SHP77 treated with DMSO at 0.1 percent for 48 hours (cell line): ENCODE data around the gene FOXD4L6.
"Not testable (repeated sequence)": the region's sequence is repeated elsewhere in the genome, so short reads cannot be mapped to it uniquely, and the experiment has no call there.

Experiments
- DNase-seq: peaks from one replicate; lab custom pipeline; 2025; lab: John Stamatoyannopoulos, UW

The FOXD4L6 gene

DNA sequence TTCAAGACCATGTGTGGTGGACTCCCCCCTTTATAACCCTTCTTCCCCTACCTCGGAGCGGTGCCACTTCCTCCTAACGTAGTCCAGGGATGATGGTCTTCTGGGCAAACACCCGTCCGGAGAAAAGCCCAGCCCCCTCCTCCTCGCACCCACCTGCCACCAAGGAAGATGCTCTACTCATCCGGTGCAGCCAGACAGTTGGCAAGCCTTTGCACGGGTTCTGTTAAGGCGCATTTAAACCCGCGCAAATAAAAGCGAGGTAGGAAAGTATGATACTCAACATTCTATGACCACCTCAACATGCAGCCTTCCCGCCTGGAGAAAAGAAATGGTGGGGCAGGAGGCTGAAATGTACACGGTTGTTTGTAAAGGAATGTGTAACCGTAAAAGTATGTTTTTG, at the start of gene FOXD4L6:
Gene FOXD4L6, minus strand, starts transcription at position 101 of the 400 bp plus-strand sequence. CDS start 298 bp downstream, outside the sequence.
- DNase-seq = not testable (repeated sequence)

DNA sequence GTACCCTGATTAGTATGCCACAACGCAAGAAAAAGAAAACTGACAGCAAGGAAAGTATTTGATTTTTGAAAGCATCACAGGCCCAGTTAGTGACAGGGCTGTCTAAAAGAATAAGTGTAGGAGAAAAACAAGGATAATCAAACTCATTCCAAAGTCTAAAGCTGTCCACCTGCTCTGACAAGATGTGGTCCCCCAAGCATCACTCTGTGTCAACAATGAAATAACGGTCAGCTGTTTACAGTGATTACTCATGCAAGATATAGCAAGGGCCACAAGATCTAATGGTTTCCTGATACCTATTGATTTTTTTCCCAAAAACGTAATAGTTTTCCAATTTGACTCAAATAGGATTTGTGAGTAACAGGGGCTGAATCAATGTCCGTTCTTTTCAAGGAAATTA, 46.5 kb upstream of the FOXD4L6 start:
- DNase-seq = not testable (repeated sequence)

DNA sequence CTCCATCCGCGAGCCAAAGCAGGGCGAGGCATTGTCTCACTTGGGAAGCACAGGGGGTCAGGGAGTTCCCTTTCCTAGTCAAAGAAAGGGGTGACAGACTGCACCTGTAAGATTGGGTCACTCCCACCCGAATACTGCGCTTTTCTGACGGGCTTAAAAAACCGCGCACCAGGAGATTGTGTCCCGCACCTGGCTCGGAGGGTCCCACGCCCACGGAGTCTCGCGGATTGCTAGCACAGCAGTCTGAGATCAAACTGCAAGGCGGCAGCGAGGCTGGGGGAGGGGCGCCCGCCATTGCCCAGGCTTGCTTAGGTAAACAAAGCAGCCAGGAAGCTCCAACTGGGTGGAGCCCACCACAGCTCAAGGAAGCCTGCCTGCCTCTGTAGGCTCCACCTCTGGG, 21.6 kb upstream of the FOXD4L6 start:
- not testable (repeated sequence) for DNase-seq

DNA sequence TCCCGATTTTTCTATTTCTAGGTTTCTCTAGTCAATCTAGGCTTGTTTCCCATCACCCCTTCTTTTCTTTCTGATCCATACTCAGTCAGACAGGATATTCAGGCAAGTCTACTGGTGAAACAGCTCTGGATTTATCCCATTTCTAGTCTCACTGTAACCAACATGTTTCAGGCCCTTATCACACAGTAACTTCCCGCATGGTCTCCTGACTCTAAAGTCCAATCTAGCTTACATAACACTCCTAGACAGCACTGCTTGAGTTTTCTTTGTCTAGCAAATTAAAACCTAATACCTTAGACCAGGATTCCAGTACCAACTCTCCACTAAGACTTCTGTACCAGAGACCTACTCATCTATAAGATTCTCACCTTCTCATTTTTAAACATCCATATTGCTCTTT, 13.4 kb upstream of the FOXD4L6 start:
- DNase-seq = not testable (repeated sequence)

DNA sequence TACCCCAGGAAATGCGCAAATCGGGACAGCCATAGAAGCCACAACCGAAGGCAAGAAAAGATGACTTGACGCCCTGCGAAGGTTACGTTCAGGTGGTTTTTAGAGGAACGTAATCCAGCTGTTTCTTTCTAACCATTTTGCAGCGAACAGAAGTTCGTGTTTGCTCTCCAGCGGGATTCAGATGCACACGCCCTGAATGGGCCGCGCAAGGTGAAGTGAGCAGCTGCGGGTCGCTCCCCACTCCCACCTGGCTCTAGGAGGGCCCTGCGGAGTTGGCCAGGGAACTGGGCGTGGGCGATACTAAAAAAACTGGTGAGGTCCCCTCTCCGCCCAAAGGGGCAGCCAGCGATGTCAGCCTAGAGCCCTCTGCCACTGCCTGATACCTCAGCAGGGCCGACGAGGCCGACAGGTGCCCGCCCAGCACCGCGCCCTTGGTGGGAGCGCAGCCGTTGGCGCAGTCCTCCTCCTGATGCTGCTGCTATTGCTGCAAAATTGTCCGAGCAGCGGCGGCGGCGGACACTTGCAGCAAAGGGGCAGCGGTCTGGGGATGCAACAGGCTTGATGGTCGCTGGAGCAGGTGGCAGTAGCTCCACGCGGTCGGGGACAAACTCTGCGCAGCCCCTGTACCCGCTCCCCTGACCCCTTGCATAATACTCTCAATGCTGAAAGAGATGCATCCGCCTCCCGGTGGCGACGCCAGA, 1.6 kb downstream of the FOXD4L6 start:
- not testable (repeated sequence) for DNase-seq

DNA sequence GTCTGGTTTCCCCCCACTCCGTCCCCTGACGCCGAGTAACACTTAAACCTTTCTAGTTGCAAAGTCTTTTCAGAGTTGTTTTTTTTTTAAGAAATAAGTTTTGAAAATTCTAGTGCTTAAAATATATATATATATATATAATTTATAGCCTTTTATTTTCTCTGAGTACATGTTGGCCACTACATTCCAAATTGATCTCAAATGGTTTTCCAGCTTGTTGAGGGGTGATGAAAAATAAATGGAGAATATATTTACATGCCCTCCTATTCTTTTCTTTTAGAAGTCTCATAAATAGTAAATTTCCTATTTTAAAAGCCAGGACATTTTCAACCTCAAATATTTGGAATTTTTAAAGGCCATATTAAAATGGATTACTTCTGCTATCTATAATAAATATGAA, 2.5 kb downstream of the FOXD4L6 start:
- DNase-seq = not testable (repeated sequence)

DNA sequence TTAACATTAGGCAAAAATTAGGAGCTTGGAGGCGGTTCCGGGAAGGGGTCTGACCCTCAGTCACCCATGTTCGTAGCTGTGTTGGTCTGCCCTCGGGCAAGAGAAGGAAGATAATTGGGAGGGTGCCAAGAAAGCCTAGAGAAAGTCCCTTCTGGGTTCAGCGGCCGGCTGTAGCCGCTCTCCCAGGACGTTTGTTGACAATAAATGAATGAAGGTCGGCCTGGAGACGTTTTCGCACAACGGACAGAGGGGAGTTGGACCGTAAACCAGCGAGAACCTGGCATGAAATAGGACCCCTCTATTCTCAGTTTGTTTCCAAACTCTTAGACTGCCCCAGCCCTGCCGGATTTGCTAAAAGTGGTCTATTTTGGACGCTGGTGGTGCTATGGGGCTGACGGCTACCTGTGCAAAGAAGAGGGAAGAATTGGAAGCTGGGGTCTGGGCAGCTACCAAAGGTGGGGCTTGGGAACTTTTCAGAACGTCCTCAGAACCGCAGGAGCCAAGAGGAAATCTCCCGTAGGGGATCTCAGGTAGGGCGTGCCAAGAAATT, 3.3 kb downstream of the FOXD4L6 start:
- DNase-seq = not testable (repeated sequence)

DNA sequence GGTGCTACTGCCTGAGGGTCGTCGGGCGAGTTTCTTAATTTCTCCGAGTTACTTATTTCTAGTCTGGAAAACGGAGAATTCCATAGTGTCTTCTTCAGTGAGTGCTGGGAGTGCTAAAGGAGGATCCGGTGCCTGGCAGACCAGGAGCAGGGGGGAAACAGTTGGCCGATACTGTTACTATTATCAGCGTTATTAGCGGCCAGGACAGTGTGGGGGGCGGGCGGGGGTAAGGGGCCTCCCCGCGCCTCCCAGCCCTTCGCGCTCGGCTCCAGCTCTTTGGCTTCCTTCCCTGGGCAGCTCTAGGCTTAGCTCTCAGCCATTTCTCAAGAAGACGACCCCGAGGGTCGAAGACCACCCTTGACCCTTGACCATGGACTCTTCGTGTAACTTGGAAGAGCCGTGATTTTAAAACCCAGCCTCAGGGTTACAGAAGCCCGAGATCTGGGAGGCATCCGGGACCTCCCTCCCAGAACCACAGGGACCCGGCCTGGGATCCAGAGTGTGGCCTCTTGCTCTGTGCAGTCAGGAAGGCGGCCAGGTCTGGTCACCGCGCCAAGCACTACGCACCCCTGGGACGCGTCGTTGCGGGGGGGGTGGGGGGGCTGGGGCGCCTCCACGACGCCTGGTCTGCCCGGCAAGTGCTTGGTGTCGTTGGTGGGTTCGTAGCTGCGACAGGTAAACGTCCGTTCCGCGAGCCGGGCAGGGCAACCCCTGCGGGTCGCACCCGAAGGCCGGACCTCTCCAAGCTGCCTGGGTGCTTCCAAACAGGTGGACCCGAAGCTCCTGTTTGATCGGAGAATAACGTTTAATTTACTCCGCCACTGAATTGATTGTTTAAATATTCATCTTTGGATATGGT, 4.0 kb downstream of the FOXD4L6 start:
- not testable (repeated sequence) for DNase-seq

DNA sequence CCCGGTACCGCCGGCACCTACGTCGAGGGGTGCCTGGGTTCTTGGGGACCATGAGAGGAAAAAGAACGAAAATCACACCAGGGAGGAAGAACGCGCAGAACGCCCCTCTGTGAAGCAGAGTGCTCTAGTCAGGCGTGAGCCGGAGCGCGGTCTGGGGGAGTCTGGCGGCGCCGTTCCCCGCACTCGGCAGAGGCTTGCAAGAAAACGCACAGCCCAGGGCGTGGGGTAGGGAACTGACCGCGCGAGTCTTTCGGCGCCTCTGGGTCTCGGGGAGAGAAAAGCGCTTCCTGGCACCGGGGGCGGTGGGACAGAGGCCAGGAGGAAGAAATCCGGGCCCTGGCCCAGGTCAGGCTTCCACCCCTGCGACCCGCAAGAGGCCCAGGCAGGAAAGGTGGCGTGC, 4.7 kb downstream of the FOXD4L6 start:
- not testable (repeated sequence) for DNase-seq

DNA sequence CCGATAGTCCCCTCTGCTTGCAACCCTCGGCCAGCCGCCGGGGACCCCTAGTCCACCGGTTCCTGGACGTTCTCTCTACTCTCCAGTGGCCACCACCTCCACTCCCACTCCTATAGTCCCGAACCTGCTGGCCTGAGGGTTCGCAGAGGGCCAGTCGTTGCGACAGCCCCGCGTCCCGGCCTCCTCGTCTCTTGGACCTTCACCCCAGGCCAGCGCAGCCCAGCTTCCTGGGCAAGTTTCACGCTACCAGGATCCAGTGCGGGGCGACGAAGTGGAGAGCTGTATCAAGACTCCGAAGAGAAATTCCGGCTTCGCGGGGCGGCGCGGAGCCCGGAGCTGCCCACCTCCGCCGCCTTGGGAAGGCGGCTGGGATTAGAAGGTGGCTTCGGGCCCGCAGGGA, 5.1 kb downstream of the FOXD4L6 start:
- DNase-seq = not testable (repeated sequence)

DNA sequence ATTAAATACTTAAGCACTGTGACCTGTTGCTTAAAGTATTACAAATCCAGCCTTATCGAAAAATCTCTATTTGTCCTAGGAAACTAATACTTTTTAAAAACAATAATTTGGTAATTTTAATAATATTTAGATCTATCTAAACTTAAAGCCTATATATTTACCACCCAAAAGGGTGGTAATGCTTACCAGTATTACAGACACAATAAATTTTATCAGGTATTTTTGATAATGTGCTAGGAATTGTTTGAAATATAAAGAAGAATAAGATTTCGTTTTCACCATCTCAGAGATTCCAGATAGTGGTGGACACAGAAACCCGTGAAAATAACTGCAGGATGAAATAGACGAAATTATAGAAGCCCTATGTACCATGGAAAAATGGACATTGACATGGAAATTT, 7.8 kb downstream of the FOXD4L6 start:
- DNase-seq = not testable (repeated sequence)

DNA sequence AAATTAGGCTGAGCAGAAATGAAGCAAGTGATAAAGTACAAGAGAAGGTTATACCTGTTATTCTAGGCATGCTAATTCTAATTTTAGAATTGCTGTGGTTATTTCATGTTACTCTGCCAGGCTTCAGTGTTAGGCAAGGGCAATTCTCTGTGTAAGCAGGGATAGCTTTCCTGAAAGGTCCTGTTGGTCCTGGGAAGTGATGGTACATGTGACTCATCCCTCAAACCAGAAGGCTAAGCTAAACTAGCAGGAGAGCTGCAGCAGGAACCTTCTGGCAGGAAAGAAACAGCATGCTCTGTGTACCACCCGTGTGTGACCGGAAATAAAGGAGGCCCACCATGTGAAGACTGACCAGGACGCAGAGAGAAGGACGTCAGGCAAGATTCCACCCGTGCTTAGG, 8.8 kb downstream of the FOXD4L6 start:
- DNase-seq = not testable (repeated sequence)

DNA sequence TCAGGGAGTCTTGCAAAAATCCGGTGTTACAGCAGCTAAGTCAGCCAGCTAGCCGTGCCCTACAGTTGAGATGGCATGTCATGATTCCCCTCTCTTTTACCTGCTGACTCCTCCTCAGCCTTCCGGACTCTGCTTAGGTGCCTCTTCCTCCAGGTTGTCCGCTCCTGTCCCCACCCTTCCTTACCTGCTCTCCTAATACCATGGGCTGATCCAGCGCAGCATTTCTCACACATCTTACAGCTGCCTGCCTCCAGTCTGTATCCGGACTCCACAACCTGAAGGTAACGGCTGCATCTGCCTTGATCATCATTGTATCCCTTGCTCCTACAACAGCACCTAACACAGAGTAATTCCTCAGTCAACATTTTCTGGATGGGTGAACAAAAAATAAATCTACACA, 9.2 kb downstream of the FOXD4L6 start:
- DNase-seq = not testable (repeated sequence)

DNA sequence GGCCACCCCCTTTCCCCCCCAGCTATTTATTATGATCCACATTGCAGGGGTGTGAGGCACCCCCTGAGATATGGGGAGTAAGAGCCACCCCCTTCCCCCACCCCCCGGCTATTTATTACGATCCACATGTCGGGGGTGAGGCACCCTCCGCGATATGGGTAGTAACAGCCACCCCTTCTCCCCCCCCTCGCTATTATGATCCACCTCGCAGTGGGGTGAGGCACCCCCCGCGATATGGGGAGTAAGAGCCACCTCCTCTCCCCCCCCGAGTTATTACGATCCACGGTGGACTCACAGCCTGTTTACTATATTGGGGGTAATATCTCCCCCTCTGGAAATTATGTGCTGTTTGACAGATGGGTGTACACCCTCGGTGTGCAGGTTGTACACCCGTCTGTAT, 15.1 kb downstream of the FOXD4L6 start:
- DNase-seq = not testable (repeated sequence)

DNA sequence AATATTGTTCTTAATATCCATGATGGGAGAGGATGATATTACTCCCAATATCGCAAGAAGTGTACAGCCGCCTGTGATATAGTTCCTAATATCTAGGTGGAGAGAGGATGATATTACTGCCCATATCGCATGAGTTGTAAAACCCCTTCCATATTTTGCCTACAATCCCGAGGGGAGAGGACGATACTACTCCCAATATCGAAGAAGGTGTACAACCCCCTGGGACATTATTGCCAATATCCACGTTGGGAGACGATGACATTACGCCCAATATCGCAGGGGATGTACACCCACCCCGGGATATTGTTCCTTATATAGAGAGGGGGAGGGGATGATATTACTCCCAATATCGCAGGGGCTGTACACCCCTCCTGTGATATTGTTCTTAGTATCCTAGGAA, 17.1 kb downstream of the FOXD4L6 start:
- DNase-seq = not testable (repeated sequence)

DNA sequence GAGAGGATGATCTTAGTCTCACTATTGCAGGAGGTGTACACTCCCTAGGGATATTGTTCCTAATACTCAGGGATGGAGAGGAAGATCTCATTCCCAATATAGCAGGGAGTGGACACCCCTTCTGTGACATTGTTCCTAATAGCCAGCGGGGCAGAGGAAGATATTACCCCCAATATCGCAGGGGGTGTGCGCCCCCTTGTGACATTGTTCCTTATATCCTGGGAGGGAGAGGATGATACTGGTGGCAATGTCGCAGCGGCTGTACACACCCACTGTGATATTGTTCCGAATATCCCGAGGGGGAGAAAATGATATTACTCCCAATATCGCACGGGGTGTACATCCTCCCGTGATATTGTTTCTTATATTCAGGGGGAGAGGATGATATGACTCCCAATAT, 17.6 kb downstream of the FOXD4L6 start:
- DNase-seq = not testable (repeated sequence)

DNA sequence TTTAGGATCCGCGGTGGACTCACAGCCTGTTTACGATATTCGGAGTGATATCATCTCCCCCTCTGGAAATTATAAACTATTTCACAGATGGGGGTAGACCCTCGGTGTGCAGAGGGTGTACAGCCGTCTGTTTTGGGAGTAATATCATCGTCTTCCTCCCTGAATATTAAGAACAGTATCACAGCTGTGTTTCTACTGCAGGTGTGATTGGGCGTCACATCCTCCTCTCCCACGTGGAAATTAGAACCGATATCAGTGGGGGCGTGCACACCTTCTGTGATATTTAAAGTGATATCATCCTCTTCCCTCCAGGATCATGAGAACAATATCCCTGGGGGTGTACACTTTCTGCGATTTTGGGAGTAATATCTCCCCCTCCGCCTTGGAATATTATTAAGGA, 19.2 kb downstream of the FOXD4L6 start:
- DNase-seq = not testable (repeated sequence)

DNA sequence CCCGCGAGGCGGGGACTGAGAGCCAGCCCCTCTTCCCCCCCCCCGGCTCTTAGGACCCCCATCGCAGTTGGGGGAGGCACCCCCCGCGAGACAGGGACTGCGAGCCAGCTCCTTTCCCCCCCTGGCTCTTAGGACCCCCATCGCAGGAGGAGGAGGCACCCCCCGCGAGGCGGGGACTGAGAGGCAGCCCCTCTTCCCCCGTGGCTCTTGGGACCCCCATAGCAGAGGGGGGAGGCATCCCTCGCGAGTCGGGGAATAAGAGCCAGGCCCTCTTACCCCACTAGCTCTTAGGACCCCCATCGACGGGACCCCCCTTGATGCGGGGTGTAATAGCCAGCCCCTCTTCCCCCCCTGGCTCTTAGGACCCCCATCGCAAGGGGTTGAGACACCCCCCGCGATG, 19.7 kb downstream of the FOXD4L6 start:
- DNase-seq = not testable (repeated sequence)

DNA sequence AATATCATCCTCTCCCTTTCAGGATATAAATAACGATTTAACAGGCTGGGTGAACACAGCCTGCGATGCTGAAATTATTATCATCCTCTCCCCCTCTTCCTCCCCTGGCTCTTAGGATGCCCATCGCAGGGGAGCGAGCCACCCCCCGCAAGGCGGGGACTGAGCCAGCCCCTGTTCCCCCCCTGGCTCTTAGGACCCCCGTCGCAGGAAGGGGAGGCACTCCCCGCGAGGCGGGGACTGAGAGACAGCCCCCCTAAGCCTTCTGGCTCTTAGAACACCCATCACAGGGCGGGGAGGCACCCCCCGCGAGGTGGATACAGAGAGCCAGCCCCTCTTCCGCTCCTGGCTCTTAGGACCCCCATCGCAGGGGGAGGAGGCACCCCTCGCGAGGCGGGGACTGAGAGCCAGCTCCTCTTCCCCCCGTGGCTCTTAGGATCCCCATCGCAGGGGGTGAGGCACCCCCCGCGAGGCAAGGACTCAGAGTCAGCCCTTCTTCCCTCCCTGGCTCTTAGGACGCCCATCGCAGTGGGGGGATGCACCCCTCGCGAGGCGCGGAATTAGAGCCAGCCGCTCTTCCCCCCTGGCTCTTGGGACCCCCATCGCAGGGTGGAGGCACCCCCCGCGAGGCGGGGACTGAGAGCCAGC, 21.9 kb downstream of the FOXD4L6 start:
- DNase-seq = not testable (repeated sequence)

DNA sequence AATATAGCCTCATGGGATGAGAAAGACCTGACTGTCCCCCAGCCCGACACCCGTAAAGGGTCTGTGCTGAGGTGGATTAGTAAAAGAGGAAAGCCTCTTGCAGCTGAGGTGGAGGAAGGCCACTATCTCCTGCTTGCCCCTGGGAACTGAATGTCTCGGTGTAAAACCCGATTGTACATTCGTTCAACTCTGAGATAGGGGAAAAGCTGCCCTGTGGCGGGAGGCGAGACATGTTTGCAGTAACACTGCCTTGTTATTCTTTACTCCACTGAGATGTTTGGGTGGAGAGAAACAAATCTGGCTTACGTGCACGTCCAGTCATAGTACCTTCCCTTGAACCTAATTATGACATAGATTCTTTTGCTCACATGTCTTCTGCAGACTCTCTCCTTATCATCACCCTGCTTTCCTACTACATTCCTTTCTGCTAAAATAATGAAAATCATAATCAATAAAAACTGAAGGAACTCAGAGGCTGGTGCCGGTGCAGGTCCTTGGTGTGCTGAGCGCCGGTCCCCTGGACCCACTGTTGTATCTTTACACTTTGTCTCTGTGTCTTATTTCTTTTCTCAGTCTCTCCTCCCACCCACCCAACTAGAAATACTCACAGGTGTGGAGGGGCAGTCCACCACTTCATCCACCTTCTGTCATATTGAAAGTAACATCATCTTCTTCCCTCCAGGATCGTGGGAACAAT, 22.8 kb downstream of the FOXD4L6 start:
- DNase-seq = not testable (repeated sequence)

DNA sequence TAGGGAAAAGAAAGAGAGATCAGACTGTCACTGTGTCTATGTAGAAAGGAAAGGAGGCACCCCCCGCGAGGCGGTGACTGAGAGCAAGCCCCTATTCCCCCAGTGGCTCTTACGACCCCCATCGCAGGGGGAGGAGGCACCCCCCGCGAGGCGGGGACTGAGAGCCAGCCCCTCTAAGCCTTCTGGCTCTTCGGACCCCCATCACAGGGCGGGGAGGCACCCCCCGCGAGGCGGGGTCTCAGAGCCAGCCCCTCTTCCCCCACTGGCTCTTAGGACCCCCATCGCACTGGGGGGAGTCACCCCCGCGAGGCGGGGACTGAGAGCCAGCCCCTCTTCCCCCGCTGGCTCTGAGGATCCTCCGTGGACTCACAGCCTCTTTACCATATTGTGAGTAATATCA, 23.9 kb downstream of the FOXD4L6 start:
- DNase-seq = not testable (repeated sequence)

DNA sequence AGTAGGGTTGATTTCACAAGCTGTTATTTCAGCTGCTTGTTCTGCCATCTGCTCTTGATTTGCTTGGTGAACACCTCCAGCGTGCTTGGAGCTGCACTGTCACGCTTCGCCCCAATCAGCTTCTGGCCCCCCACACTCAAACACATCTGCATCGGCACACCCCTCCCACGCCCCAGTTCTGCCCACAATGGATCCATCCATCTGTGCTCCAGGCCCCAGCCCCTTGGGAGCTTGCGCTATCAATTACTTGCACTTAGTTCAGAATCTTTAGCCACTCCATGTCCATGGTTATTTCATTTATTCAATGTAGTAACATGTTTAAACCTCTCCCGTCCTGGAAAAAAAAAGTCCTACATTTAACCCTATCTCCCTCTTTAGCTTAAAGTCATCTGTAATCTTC, 28.0 kb downstream of the FOXD4L6 start:
- DNase-seq = not testable (repeated sequence)
